Neuronal stem cell (in vitro differentiated cells): ENCODE results near the gene CFAP54.

Experiments used
- DNase-seq: peaks from one replicate; pipeline ENCODE4 v3.0.0-alpha.2; 2013; ENCODE audit warnings: low spot score
- H2AFZ ChIP-seq: one replicate; pipeline ENCODE4 v1.6.1; 2013; ENCODE audit warnings: mild to moderate bottlenecking, low read length, inconsistent platforms
- H2AK5ac ChIP-seq: 2 replicates; pipeline ENCODE4 v1.6.1; 2013; ENCODE audit warnings: low read depth, mild to moderate bottlenecking, inconsistent platforms, low read length, moderate library complexity, mixed read lengths
- H2BK120ac ChIP-seq: 2 replicates; pipeline ENCODE4 v1.6.1; 2013; ENCODE audit warnings: low read depth, mild to moderate bottlenecking, inconsistent platforms, low read length, moderate library complexity, mixed read lengths
- H2BK12ac ChIP-seq: one replicate; pipeline ENCODE4 v1.6.1; 2013; ENCODE audit warnings: low read length, inconsistent platforms
- H2BK15ac ChIP-seq: 2 replicates; pipeline ENCODE4 v1.6.1; 2013; ENCODE audit warnings: mild to moderate bottlenecking, low read length, inconsistent platforms, mixed read lengths
- H2BK5ac ChIP-seq: one replicate; pipeline ENCODE4 v1.6.1; 2013; ENCODE audit warnings: inconsistent platforms, mild to moderate bottlenecking, low read length, moderate library complexity
- H3K14ac ChIP-seq: one replicate; pipeline ENCODE4 v1.6.1; 2013; ENCODE audit warnings: low read length, inconsistent platforms
- H3K18ac ChIP-seq: 2 replicates; pipeline ENCODE4 v1.6.1; 2013; ENCODE audit warnings: low read length, inconsistent platforms
- H3K23ac ChIP-seq: 2 replicates; pipeline ENCODE4 v1.6.1; 2013; ENCODE audit warnings: low read depth, mild to moderate bottlenecking, mixed read lengths, low read length, inconsistent platforms; ENCODE audit not compliant: poor library complexity
- H3K27ac ChIP-seq: replicated peaks from 3 replicates; pipeline ENCODE4 v1.5.1; 2013; ENCODE audit warnings: low read length, inconsistent platforms
- H3K27me3 ChIP-seq, 3 experiments: 2 replicates each; pipeline ENCODE4 v1.6.1; 2013; ENCODE audit warnings: low read length in 3 of 3, mild to moderate bottlenecking in 2 of 3, inconsistent platforms in 1 of 3, low read depth in 1 of 3, mixed read lengths in 1 of 3, moderate library complexity in 1 of 3; ENCODE audit not compliant: control insufficient read depth in 3 of 3, insufficient read depth in 3 of 3
- H3K36me3 ChIP-seq, 2 donors: replicated peaks in 1 of 2; 2 replicates each; pipeline ENCODE4 v1.6.1; 2013; ENCODE audit warnings: low read length in 2 of 2; ENCODE audit not compliant: control insufficient read depth in 2 of 2, insufficient read depth in 2 of 2
- H3K4ac ChIP-seq: 2 replicates; pipeline ENCODE4 v1.6.1; 2013; ENCODE audit warnings: inconsistent platforms, mild to moderate bottlenecking, low read length, moderate library complexity
- H3K4me1 ChIP-seq, 2 donors: 1 replicate in 1 of 2; 2 replicates in 1 of 2; pipeline ENCODE4 v1.6.1; 2013; ENCODE audit warnings: low read length in 2 of 2, low read depth in 1 of 2; ENCODE audit not compliant: control insufficient read depth in 2 of 2, insufficient read depth in 1 of 2
- H3K4me2 ChIP-seq: one replicate; pipeline ENCODE4 v1.6.1; 2013; ENCODE audit warnings: mild to moderate bottlenecking, low read length, inconsistent platforms; ENCODE audit not compliant: insufficient read depth, poor library complexity, severe bottlenecking
- H3K4me3 ChIP-seq, 2 donors: 2 replicates each; pipeline ENCODE4 v1.5.1; 2013; ENCODE audit warnings: low read length in 2 of 2, mild to moderate bottlenecking in 2 of 2, inconsistent platforms in 1 of 2, moderate library complexity in 1 of 2
- H3K79me1 ChIP-seq: one replicate; pipeline ENCODE4 v1.6.1; 2013; ENCODE audit warnings: low read depth, mild to moderate bottlenecking, inconsistent platforms, low read length, moderate library complexity
- H3K9ac ChIP-seq: one replicate; pipeline ENCODE4 v1.6.1; 2013; ENCODE audit warnings: mild to moderate bottlenecking, low read depth, low read length, inconsistent platforms; ENCODE audit not compliant: poor library complexity
- H3K9me3 ChIP-seq, 2 donors: replicated peaks in 1 of 2; 2 replicates each; pipeline versions ENCODE3 to v1.6.1; 2013; ENCODE audit warnings: low read length in 2 of 2, mild to moderate bottlenecking in 2 of 2, inconsistent platforms in 1 of 2, low read depth in 1 of 2, mixed read lengths in 1 of 2, moderate library complexity in 1 of 2; ENCODE audit not compliant: control insufficient read depth in 2 of 2, insufficient read depth in 1 of 2
- H4K8ac ChIP-seq: one replicate; pipeline ENCODE4 v1.6.1; 2013; ENCODE audit warnings: low read depth, mild to moderate bottlenecking, inconsistent platforms, low read length, moderate library complexity
- H4K91ac ChIP-seq: one replicate; pipeline ENCODE4 v1.6.1; 2013; ENCODE audit warnings: low read length, low read depth, mild to moderate bottlenecking, inconsistent platforms; ENCODE audit not compliant: poor library complexity
- WGBS, 2 donors: extraction: QIAGEN DNeasy Blood & Tissue Kit; methylation state at CpG; one replicate each; pipeline ENCODE4 v1.1.7; 2013; ENCODE audit warnings: missing lambda C conversion rate in 2 of 2, mixed read lengths in 1 of 2; ENCODE audit not compliant: insufficient read length in 2 of 2, insufficient replicate concordance in 1 of 2; ENCODE audit errors: extremely low coverage in 2 of 2; 5-methylcytosine and 5-hydroxymethylcytosine counted together

The CFAP54 gene

GRCh38 chr12:96462571-96463280 is 26.7 kb upstream of the CFAP54 start:
- no peaks in the 10 kb centered on the region for H3K4me1 ChIP-seq
- no peaks in the 10 kb centered on the region for H3K36me3 ChIP-seq
- no peak overlapping the region for H3K9ac ChIP-seq
- H3K23ac ChIP-seq = no peak overlapping the region
- H3K27me3 ChIP-seq = no peaks in the 10 kb centered on the region
- WGBS, 2 donors = no CpG with 5 or more reads among the region's 7 CpGs
- H3K4me2 ChIP-seq = no peak overlapping the region
- DNase-seq = no peak
- no peak overlapping the region for H4K8ac ChIP-seq
- no peak overlapping the region for H3K4me3 ChIP-seq
- H2BK15ac ChIP-seq = no peak overlapping the region
- no peak overlapping the region for H4K91ac ChIP-seq
- H2AK5ac ChIP-seq = no peak overlapping the region
- no peak overlapping the region for H3K4ac ChIP-seq
- no peak overlapping the region for H2BK5ac ChIP-seq
- no peak overlapping the region for H3K27ac ChIP-seq
- H2BK120ac ChIP-seq = no peak overlapping the region
- H3K9me3 ChIP-seq = no peaks in the 10 kb centered on the region
- H3K18ac ChIP-seq = no peak overlapping the region
- H2AFZ ChIP-seq = no peak overlapping the region
- H3K79me1 ChIP-seq = no peaks in the 10 kb centered on the region
- H3K14ac ChIP-seq = no peak overlapping the region
- no peak overlapping the region for H2BK12ac ChIP-seq

DNA sequence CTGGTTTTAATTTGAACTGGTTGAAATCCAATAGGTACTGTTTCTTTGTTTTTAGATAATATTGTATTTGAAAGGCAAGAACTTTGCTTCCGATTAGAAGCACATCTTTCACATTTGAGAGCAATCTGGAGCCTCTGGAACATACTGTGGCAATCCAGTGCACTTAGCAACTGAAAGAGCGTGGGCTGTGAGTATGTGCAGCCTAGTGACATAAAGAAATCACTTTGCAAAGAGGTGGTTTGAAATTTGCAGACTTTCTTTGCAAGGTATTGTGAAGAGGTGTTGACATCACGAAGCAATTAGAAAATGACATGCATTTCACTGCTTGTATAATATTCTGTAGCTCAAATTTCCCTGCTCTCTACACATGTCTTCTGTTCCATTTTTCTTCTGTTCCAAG is 23.5 kb upstream of the CFAP54 start:
- Histone ChIP-seq H2BK5ac (no peak overlapping the region), H3K4me2 (no peak overlapping the region), H2BK120ac (no peak overlapping the region), H3K36me3 (no peaks in the 10 kb centered on the region), H3K4me3 (no peak overlapping the region), H3K4me1 (no peaks in the 10 kb centered on the region), H3K9me3 (no peaks in the 10 kb centered on the region), H4K91ac (no peak overlapping the region), H2AFZ (no peak overlapping the region), H3K23ac (no peak overlapping the region), H3K14ac (no peak overlapping the region), H3K79me1 (no peaks in the 10 kb centered on the region), H3K9ac (no peak overlapping the region), H2BK15ac (no peak overlapping the region), H4K8ac (no peak overlapping the region), H3K18ac (no peak overlapping the region), H2BK12ac (no peak overlapping the region), H3K4ac (no peak overlapping the region), H2AK5ac (no peak overlapping the region), H3K27ac (no peak overlapping the region), H3K27me3 (no peaks in the 10 kb centered on the region)
- WGBS, 2 donors = no CpG with 5 or more reads among the region's 3 CpGs
- no peak for DNase-seq

DNA sequence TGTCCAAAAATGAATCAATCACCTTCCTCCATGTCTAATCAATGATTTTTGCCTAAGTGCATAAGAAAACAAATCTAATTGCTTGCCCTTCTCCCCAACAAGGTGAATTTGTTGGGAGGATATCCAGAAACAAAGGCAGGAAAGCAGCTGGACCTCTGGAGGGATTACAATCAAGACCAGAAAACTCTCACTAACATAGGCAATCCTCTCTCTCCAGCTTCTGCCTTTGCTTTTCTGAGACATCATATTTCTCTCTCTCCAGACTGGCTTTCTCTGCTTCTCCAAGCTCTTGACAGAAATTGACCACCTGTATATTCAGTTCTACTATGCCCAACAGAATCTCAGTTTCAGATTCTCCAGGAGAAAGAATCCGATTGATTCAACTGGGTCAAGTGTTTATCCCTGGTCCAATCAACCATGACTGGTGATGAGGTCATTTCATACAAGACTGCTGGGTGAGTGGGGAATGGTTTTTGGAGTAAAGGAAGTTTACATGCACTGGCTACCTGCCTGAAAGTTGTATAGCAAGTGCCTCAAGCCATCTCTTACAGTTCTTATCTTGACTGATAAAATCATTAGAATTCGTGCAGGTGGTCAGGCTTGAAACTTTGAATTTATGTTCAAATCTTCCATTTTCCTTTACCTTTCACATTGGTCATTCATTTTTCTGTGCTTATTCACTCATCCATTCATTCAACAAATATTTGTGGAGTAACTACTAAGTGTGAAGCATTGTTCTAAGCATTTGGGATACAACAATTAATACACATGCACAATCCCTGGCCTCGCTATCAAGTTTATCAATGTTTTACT is 22.2 kb upstream of the CFAP54 start:
- DNase-seq = no peak
- no peak overlapping the region for H4K8ac ChIP-seq
- WGBS, 2 donors = no CpG with 5 or more reads among the region's 3 CpGs

GRCh38 chr12:96471368-96472050 is 17.9 kb upstream of the CFAP54 start:
- H3K23ac ChIP-seq = no peak overlapping the region
- H2BK12ac ChIP-seq = no peak overlapping the region
- no peak overlapping the region for H2BK5ac ChIP-seq
- H3K4me3 ChIP-seq = no peak overlapping the region
- H3K18ac ChIP-seq = no peak overlapping the region
- H4K8ac ChIP-seq = no peak overlapping the region
- H4K91ac ChIP-seq = no peak overlapping the region
- no peaks in the 10 kb centered on the region for H3K36me3 ChIP-seq
- H2BK15ac ChIP-seq = no peak overlapping the region
- no peak overlapping the region for H3K14ac ChIP-seq
- DNase-seq = no peak
- H3K27ac ChIP-seq = no peak overlapping the region
- no peaks in the 10 kb centered on the region for H3K27me3 ChIP-seq
- no peaks in the 10 kb centered on the region for H3K9me3 ChIP-seq
- H3K79me1 ChIP-seq = no peaks in the 10 kb centered on the region
- WGBS, 2 donors = no CpG with 5 or more reads among the region's 2 CpGs
- H3K4ac ChIP-seq = no peak overlapping the region
- no peak overlapping the region for H3K9ac ChIP-seq
- no peak overlapping the region for H2AK5ac ChIP-seq
- H3K4me2 ChIP-seq = no peak overlapping the region
- H3K4me1 ChIP-seq = no peaks in the 10 kb centered on the region
- no peak overlapping the region for H2BK120ac ChIP-seq
- peak overlapping the region; percentile 24 for H2AFZ ChIP-seq

More for the DNA sequence above, 22.2 kb upstream of the CFAP54 start:
- Histone ChIP-seq H3K14ac (no peak overlapping the region), H3K4me3 (no peak overlapping the region), H3K4me2 (no peak overlapping the region), H2BK12ac (no peak overlapping the region), H2AK5ac (no peak overlapping the region), H3K79me1 (no peaks in the 10 kb centered on the region), H3K4me1 (no peaks in the 10 kb centered on the region), H3K36me3 (no peaks in the 10 kb centered on the region), H2BK15ac (no peak overlapping the region), H2AFZ (no peak overlapping the region), H2BK5ac (no peak overlapping the region), H3K4ac (no peak overlapping the region), H3K9me3 (no peaks in the 10 kb centered on the region), H2BK120ac (no peak overlapping the region), H3K23ac (no peak overlapping the region), H3K27ac (no peak overlapping the region), H4K91ac (no peak overlapping the region), H3K9ac (no peak overlapping the region), H3K18ac (no peak overlapping the region), H3K27me3 (no peaks in the 10 kb centered on the region)
